SH-SY5Y (cell line): ENCODE results near the gene ING3.

Experiments used
- GATA2 ChIP-seq: IDR thresholded peaks from 2 replicates; pipeline ENCODE4 v1.6.1; 2011; ENCODE audit warnings: mild to moderate bottlenecking, low read depth, low read length
- GATA3 ChIP-seq: IDR thresholded peaks from 2 replicates; pipeline ENCODE4 v1.6.1; 2011; ENCODE audit warnings: low read depth, mild to moderate bottlenecking, low read length, moderate library complexity

- TF ChIP-seq GATA2 (no peak), GATA3 (no peak)
Observed at GRCh38 chr7:120988591-120989256, 38.1 kb downstream of the ING3 start, which contains the start of gene CPED1.
